GM19397 (cell line): Measurements from ENCODE around the gene DLG2.
"Not testable (repeated sequence)": the region's sequence is repeated elsewhere in the genome, so short reads cannot be mapped to it uniquely, and the experiment has no call there.

ENCODE experiments used
- ATAC-seq: cut with Tn5 transposase; IDR thresholded peaks from one replicate; pipeline ENCODE4 v1.9.1; 2021; ENCODE audit warnings: mild to moderate bottlenecking, moderate library complexity; ENCODE audit not compliant: unreplicated experiment

DLG2 gene

GRCh38 chr11:85045716-85046115 is 581.4 kb downstream of the DLG2 start:
- ATAC-seq = no peak

GRCh38 chr11:85044911-85045310 is 582.2 kb downstream of the DLG2 start:
- no peak for ATAC-seq

GRCh38 chr11:85042361-85042760 is 584.8 kb downstream of the DLG2 start:
- no peak for ATAC-seq

- ATAC-seq = no peak
These were observed 587.0 kb downstream of the DLG2 start for GRCh38 chr11:85040166-85040565.

- ATAC-seq = no peak
These were observed 597.2 kb downstream of the DLG2 start for GRCh38 chr11:85029964-85030363.

GRCh38 chr11:85028329-85029101 is 598.6 kb downstream of the DLG2 start:
- ATAC-seq = no peak

- ATAC-seq = no peak
These were observed 599.8 kb downstream of the DLG2 start for GRCh38 chr11:85027346-85027745.

GRCh38 chr11:85021058-85021457 is 606.1 kb downstream of the DLG2 start:
- no peak for ATAC-seq

- no peak for ATAC-seq
These were observed 633.8 kb downstream of the DLG2 start for GRCh38 chr11:84993386-84993785.

- ATAC-seq = no peak
These were observed 637.0 kb downstream of the DLG2 start for GRCh38 chr11:84990141-84990540.

- not testable (repeated sequence) for ATAC-seq
These were observed 639.4 kb downstream of the DLG2 start for GRCh38 chr11:84987686-84988187.

GRCh38 chr11:84981301-84981700 is 645.8 kb downstream of the DLG2 start:
- ATAC-seq = no peak

- no peak for ATAC-seq
These were observed 658.0 kb downstream of the DLG2 start for GRCh38 chr11:84969103-84969502.

- ATAC-seq = no peak
These were observed 661.7 kb downstream of the DLG2 start for GRCh38 chr11:84965484-84965883.

GRCh38 chr11:84963240-84963639 is 663.9 kb downstream of the DLG2 start:
- ATAC-seq = no peak

GRCh38 chr11:84962018-84962417 is 665.1 kb downstream of the DLG2 start:
- no peak for ATAC-seq

GRCh38 chr11:84958295-84958694 is 668.8 kb downstream of the DLG2 start:
- no peak for ATAC-seq

GRCh38 chr11:84950569-84951270 is 676.4 kb downstream of the DLG2 start:
- ATAC-seq = no peak

- ATAC-seq = no peak
These were observed 679.1 kb downstream of the DLG2 start for GRCh38 chr11:84947970-84948580.

GRCh38 chr11:84947070-84947469 is 680.1 kb downstream of the DLG2 start:
- no peak for ATAC-seq

GRCh38 chr11:84930863-84931262 is 696.3 kb downstream of the DLG2 start:
- ATAC-seq = no peak

- no peak for ATAC-seq
These were observed 697.4 kb downstream of the DLG2 start for GRCh38 chr11:84929738-84930137.
